Lower leg skin (tissue), 3 donors: ENCODE data around the gene CDK17.

Experiments used
- CTCF ChIP-seq, 3 donors: fragments of 450-650 bp; IDR thresholded peaks; one replicate each; pipeline ENCODE4 v1.5.1; 2016; ENCODE audit warnings: antibody characterized with exemption in 3 of 3, mild to moderate bottlenecking in 3 of 3, moderate library complexity in 2 of 3
- POLR2A ChIP-seq, 2 donors: fragments of 450-650 bp; IDR thresholded peaks; one replicate each; pipeline ENCODE4 v1.6.1; 2016 to 2017; ENCODE audit warnings: antibody characterized with exemption in 2 of 2, mild to moderate bottlenecking in 1 of 2, moderate library complexity in 1 of 2

DNA sequence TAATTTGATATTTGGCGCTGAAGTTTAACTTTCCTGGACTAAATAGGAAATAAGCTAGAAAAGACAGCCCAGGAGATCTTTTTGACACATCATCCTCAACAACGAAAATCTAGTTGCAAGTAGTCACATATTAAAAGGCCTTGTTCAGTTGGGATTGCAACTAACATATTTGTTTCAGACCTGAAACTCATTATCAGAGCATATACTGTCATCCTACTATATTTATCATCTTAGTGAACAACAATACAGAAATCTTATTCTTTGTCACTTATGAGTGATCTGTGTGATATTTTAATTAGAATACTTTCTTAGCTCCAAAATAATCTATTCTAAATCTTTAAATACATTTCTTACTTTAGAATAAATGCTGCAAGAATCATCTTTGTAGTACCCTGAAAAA is 134.0 kb downstream of the CDK17 start:
- TF ChIP-seq CTCF (IDR thresholded peaks at IDR 0.05) (no peak), POLR2A (IDR thresholded peaks at IDR 0.05) (no peak)
